Kidney tubule cell (primary cell): Measurements from ENCODE around the gene CTIF.

Source experiments
- DNase-seq: peaks from one replicate; pipeline ENCODE4 v3.0.0-alpha.2; 2018; ENCODE audit warnings: low spot score

CTIF gene

GRCh38 chr18:48602759-48603390 lies 64.0 kb downstream of the CTIF start:
- no peak for DNase-seq

GRCh38 chr18:48605408-48605845 lies 66.6 kb downstream of the CTIF start:
- peak; percentile 76 for DNase-seq

- DNase-seq = peak; percentile 57
Measured at GRCh38 chr18:48607056-48607984, 68.5 kb downstream of the CTIF start.

- DNase-seq = no peak
Measured at GRCh38 chr18:48608581-48608980, 69.8 kb downstream of the CTIF start.

- DNase-seq = no peak
Measured at GRCh38 chr18:48609114-48609513, 70.3 kb downstream of the CTIF start.

GRCh38 chr18:48609820-48610815 lies 71.3 kb downstream of the CTIF start:
- DNase-seq = peak; percentile 24

- no peak for DNase-seq
Measured at GRCh38 chr18:48611203-48611602, 72.4 kb downstream of the CTIF start.

- no peak for DNase-seq
Measured at GRCh38 chr18:48611785-48612480, 73.1 kb downstream of the CTIF start.

GRCh38 chr18:48612511-48612910 lies 73.7 kb downstream of the CTIF start:
- DNase-seq = no peak

GRCh38 chr18:48612917-48613316 lies 74.1 kb downstream of the CTIF start:
- DNase-seq = no peak

GRCh38 chr18:48613589-48614404 lies 75.0 kb downstream of the CTIF start:
- DNase-seq = no peak

GRCh38 chr18:48615566-48616401 lies 77.0 kb downstream of the CTIF start:
- DNase-seq = no peak

GRCh38 chr18:48616484-48617255 lies 77.8 kb downstream of the CTIF start:
- no peak for DNase-seq

- DNase-seq = no peak
Measured at GRCh38 chr18:48617844-48618497, 79.1 kb downstream of the CTIF start.

GRCh38 chr18:48619016-48619415 lies 80.2 kb downstream of the CTIF start:
- no peak for DNase-seq

- no peak for DNase-seq
Measured at GRCh38 chr18:48619501-48619900, 80.7 kb downstream of the CTIF start.

- DNase-seq = no peak
Measured at GRCh38 chr18:48620071-48620470, 81.2 kb downstream of the CTIF start.

- peak; percentile 71 for DNase-seq
Measured at GRCh38 chr18:48621240-48621639, 82.4 kb downstream of the CTIF start.
